Lung (tissue), 12 donors: ENCODE measurements around the gene EDN2. TPM values are rescaled to one million over a fixed set of nuclear protein-coding genes. Genes with fewer than 3 reads are reported as not detected.

Experiments
- ATAC-seq: fragments of 200-7000 bp; cut with Tn5 transposase; one replicate; pipeline ENCODE4 v1.9.1; 2020; ENCODE audit warnings: moderate number of reproducible peaks; ENCODE audit not compliant: insufficient read depth, low FRiP score
- DNase-seq, 3 donors: peaks; one replicate each; pipeline ENCODE4 v3.0.0-alpha.2; 2013 to 2017
- H3K27ac ChIP-seq, 2 donors: one replicate each; pipeline ENCODE4 v1.5.1; 2013; ENCODE audit warnings: mild to moderate bottlenecking in 2 of 2, moderate library complexity in 2 of 2, control low read depth in 1 of 2, inconsistent platforms in 1 of 2, low read depth in 1 of 2, low read length in 1 of 2
- H3K27me3 ChIP-seq, 3 donors: one replicate each; pipeline ENCODE4 v1.5.1; 2013; ENCODE audit warnings: low read length in 2 of 3; ENCODE audit not compliant: control insufficient read depth in 3 of 3, insufficient read depth in 3 of 3
- H3K36me3 ChIP-seq, 4 donors: one replicate each; pipeline ENCODE4 v1.5.1; 2013; ENCODE audit warnings: low read length in 4 of 4, mild to moderate bottlenecking in 1 of 4, moderate library complexity in 1 of 4; ENCODE audit not compliant: control insufficient read depth in 4 of 4, insufficient read depth in 4 of 4
- H3K4me1 ChIP-seq, 5 donors: one replicate each; pipeline ENCODE4 v1.5.1; 2013; ENCODE audit warnings: low read length in 5 of 5, mild to moderate bottlenecking in 2 of 5, moderate library complexity in 1 of 5; ENCODE audit not compliant: control insufficient read depth in 5 of 5, insufficient read depth in 5 of 5
- H3K4me3 ChIP-seq: one replicate; pipeline ENCODE4 v1.5.1; 2013; ENCODE audit warnings: mild to moderate bottlenecking, control low read depth, moderate library complexity
- H3K9ac ChIP-seq, 2 donors: one replicate each; pipeline ENCODE4 v1.5.1; 2013; ENCODE audit warnings: low read length in 2 of 2, control low read depth in 1 of 2; ENCODE audit not compliant: insufficient read depth in 1 of 2
- H3K9me3 ChIP-seq, 4 donors: one replicate each; pipeline ENCODE4 v1.5.1; 2013; ENCODE audit warnings: low read length in 3 of 4, mild to moderate bottlenecking in 1 of 4, moderate library complexity in 1 of 4; ENCODE audit not compliant: control insufficient read depth in 4 of 4, insufficient read depth in 3 of 4
- CTCF ChIP-seq: IDR thresholded peaks from 2 replicates; pipeline ENCODE4 v1.5.1; 2012; ENCODE audit warnings: mild to moderate bottlenecking; ENCODE audit errors: control extremely low read depth, extremely low read depth
- WGBS, 2 donors: extraction: QIAGEN DNeasy Blood & Tissue Kit; methylation state at CpG; one replicate each; pipeline ENCODE4 v1.1.7; 2013; 5-methylcytosine and 5-hydroxymethylcytosine counted together
- polyA plus RNA-seq, 2 donors: library from polyadenylated mRNA; stranded (reverse); fragments of 200-250 nt; gene quantifications; one replicate each; pipeline ENCODE4 v1.2.1, GENCODE V29; 2013
- total RNA-seq, 2 donors: library from RNA; depleted of rRNA in 1 of 2; stranded (reverse); fragments of >200 nt in 1 of 2; gene quantifications; one replicate each; pipeline ENCODE4 v1.2.1, GENCODE V29; 2014 to 2021
- donor health status: control.
- donor health status: control.
- donor health status: Bipolar disorder and iron deficiency.
- donor health status: healthy.
- donor health status: DM: yes; HTN: yes; CAD: no.

The EDN2 gene
- total and polyA plus RNA-seq, 4 donors: 0.85 to 15.2 (median 2.4) TPM

- DNase-seq: no peak
- 93 to 96% methylated on average over 20 of the region's 20 CpGs for WGBS, 2 donors
- no peak for TF ChIP-seq CTCF
- no peak for ATAC-seq
- Histone ChIP-seq H3K36me3 (no peaks in the 10 kb centered on the region), H3K4me1 (peaks cover 0 to 40% (median 13%) of the 10 kb centered on the region in 5 donors), H3K9ac (no peak overlapping the region), H3K27me3 (no peaks in the 10 kb centered on the region), H3K4me3 (no peak overlapping the region), H3K27ac (peak overlapping the region in 1 of 2 donors; percentile 91), H3K9me3 (no peaks in the 10 kb centered on the region)
Observed at GRCh38 chr1:41501581-41501980, 17.1 kb upstream of the EDN2 start.

GRCh38 chr1:41500781-41501518, 16.5 kb upstream of the EDN2 start:
- WGBS, 2 donors: 82 to 90% methylated on average over 7 of the region's 7 CpGs
- ATAC-seq (no peak), DNase-seq (peak in 1 of 3 donors; percentile 23)
- H3K4me3 ChIP-seq: no peak overlapping the region
- peak overlapping the region; percentile 17 to 91 for H3K27ac ChIP-seq
- TF ChIP-seq CTCF: no peak
- H3K27me3 ChIP-seq: no peaks in the 10 kb centered on the region
- no peaks in the 10 kb centered on the region for H3K9me3 ChIP-seq
- no peak overlapping the region for H3K9ac ChIP-seq
- H3K36me3 ChIP-seq: no peaks in the 10 kb centered on the region
- H3K4me1 ChIP-seq: peaks cover 0 to 43% (median 13%) of the 10 kb centered on the region in 5 donors

- peaks cover 0 to 48% (median 13%) of the 10 kb centered on the region in 5 donors for H3K4me1 ChIP-seq
- DNase-seq (peak in 1 of 3 donors; percentile 49), ATAC-seq (peak; percentile 68)
- 73 to 80% methylated on average over 10 of the region's 10 CpGs for WGBS, 2 donors
- H3K27me3 ChIP-seq: no peaks in the 10 kb centered on the region
- no peak overlapping the region for H3K4me3 ChIP-seq
- no peaks in the 10 kb centered on the region for H3K36me3 ChIP-seq
- no peak overlapping the region for H3K9ac ChIP-seq
- H3K27ac ChIP-seq: peak overlapping the region; percentile 17 to 91
- no peak for TF ChIP-seq CTCF
- H3K9me3 ChIP-seq: no peaks in the 10 kb centered on the region
Observed at GRCh38 chr1:41500378-41500777, 15.9 kb upstream of the EDN2 start.
